GM23338 (cell line): ENCODE measurements around the gene C14orf132. TPM values are rescaled to one million over a fixed set of nuclear protein-coding genes. Genes with fewer than 3 reads are reported as not detected.

ENCODE experiments used
- ATAC-seq: fragments of 200-7000 bp; cut with Tn5 transposase; 3 replicates; pipeline ENCODE4 v1.9.1; 2020
- DNase-seq: peaks from one replicate; pipeline ENCODE4 v3.0.0-alpha.2; 2015; ENCODE audit warnings: low spot score
- H2AFZ ChIP-seq: fragments of 200-600 bp; sonication (generic); 2 replicates; pipeline ENCODE4 v1.8.0; 2016; ENCODE audit warnings: antibody characterized with exemption, mild to moderate bottlenecking, moderate library complexity
- H3F3A ChIP-seq: fragments of 200-600 bp; sonication (generic); replicated peaks from 2 replicates; pipeline ENCODE4 v1.8.0; 2017; ENCODE audit warnings: antibody characterized with exemption, mixed run types, low read depth
- H3K27ac ChIP-seq: fragments of 200-600 bp; sonication (generic); 2 replicates; pipeline ENCODE4 v1.6.1; 2016; ENCODE audit warnings: low read depth
- H3K27me3 ChIP-seq: fragments of 200-600 bp; sonication (generic); 2 replicates; pipeline ENCODE4 v1.8.0; 2016; ENCODE audit warnings: mild to moderate bottlenecking, mixed run types, moderate library complexity; ENCODE audit not compliant: insufficient read depth
- H3K36me3 ChIP-seq: fragments of 200-600 bp; sonication (generic); 2 replicates; pipeline ENCODE4 v1.8.0; 2016; ENCODE audit warnings: mild to moderate bottlenecking; ENCODE audit not compliant: insufficient read depth
- H3K4me1 ChIP-seq: fragments of 200-600 bp; sonication (generic); 2 replicates; pipeline ENCODE4 v1.8.0; 2016; ENCODE audit warnings: mild to moderate bottlenecking, moderate library complexity; ENCODE audit not compliant: insufficient read depth
- H3K4me2 ChIP-seq: fragments of 200-600 bp; sonication (generic); 2 replicates; pipeline ENCODE4 v1.7.1; 2017; ENCODE audit warnings: mixed run types
- H3K4me3 ChIP-seq: fragments of 200-600 bp; sonication (generic); 2 replicates; pipeline ENCODE4 v1.6.1; 2016; ENCODE audit warnings: mixed run types
- H3K79me2 ChIP-seq: fragments of 200-600 bp; sonication (generic); replicated peaks from 2 replicates; pipeline ENCODE4 v1.8.0; 2017; ENCODE audit warnings: mild to moderate bottlenecking; ENCODE audit not compliant: insufficient read depth
- H3K9me2 ChIP-seq: fragments of 200-600 bp; sonication (generic); 2 replicates; pipeline ENCODE4 v1.8.0; 2017; ENCODE audit not compliant: insufficient read depth
- H4K20me1 ChIP-seq: fragments of 200-600 bp; sonication (generic); replicated peaks from 2 replicates; pipeline ENCODE4 v1.8.0; 2017; ENCODE audit warnings: mild to moderate bottlenecking; ENCODE audit not compliant: insufficient read depth
- H3K27ac Mint-ChIP-seq: 2 replicates; pipeline ENCODE4 v1.8.0; 2020; ENCODE audit warnings: inconsistent platforms, mild to moderate bottlenecking, moderate library complexity, mixed read lengths
- H3K27me3 Mint-ChIP-seq: 3 replicates; pipeline ENCODE4 v1.8.0; 2022; ENCODE audit warnings: low read depth, mild to moderate bottlenecking, moderate library complexity, mixed read lengths, inconsistent platforms; ENCODE audit not compliant: insufficient read depth, poor library complexity
- H3K36me3 Mint-ChIP-seq: 3 replicates; pipeline ENCODE4 v1.8.0; 2021; ENCODE audit warnings: low read depth, mild to moderate bottlenecking, inconsistent platforms, moderate library complexity, mixed read lengths
- H3K4me1 Mint-ChIP-seq: 3 replicates; pipeline ENCODE4 v1.8.0; 2020; ENCODE audit warnings: mild to moderate bottlenecking, inconsistent platforms, mixed read lengths
- H3K4me3 Mint-ChIP-seq: 3 replicates; pipeline ENCODE4 v1.8.0; 2021; ENCODE audit warnings: moderate library complexity, mild to moderate bottlenecking, inconsistent platforms, mixed read lengths
- H3K9me3 Mint-ChIP-seq: 3 replicates; pipeline ENCODE4 v1.8.0; 2020; ENCODE audit warnings: moderate library complexity, mild to moderate bottlenecking, inconsistent platforms, mixed read lengths
- CREB1 ChIP-seq: fragments of 250-450 bp; sonication (Bioruptor Pico); IDR thresholded peaks from 2 replicates; pipeline ENCODE4 v1.5.0; 2020; ENCODE audit warnings: low read depth, mild to moderate bottlenecking, moderate library complexity
- CTCF ChIP-seq, 2 experiments: fragments of 200-600 bp in 1 of 2; sonication (generic) in 1 of 2; conservative IDR thresholded peaks; 2 replicates each; pipeline versions ENCODE4 v1.5.1 to v1.6.1; 2016 to 2017; ENCODE audit warnings: antibody characterized with exemption in 2 of 2, low read depth in 2 of 2, mild to moderate bottlenecking in 2 of 2, moderate library complexity in 1 of 2
- ETS1 ChIP-seq: IDR thresholded peaks from 2 replicates; pipeline ENCODE4 v1.6.1; 2016; ENCODE audit warnings: antibody characterized with exemption
- EZH2 ChIP-seq: fragments of 200-600 bp; sonication (generic); IDR thresholded peaks from one replicate; pipeline ENCODE4 v1.8.0; 2017; ENCODE audit warnings: antibody characterized with exemption, mild to moderate bottlenecking, low read depth; ENCODE audit not compliant: unreplicated experiment
- EZH2phosphoT487 ChIP-seq: fragments of 200-600 bp; sonication (generic); IDR thresholded peaks from one replicate; pipeline ENCODE4 v1.8.1; 2018; ENCODE audit warnings: antibody characterized with exemption; ENCODE audit not compliant: unreplicated experiment
- JUNB ChIP-seq: IDR thresholded peaks from one replicate; pipeline ENCODE4 v1.6.1; 2016; ENCODE audit warnings: antibody characterized with exemption; ENCODE audit not compliant: unreplicated experiment
- NANOG ChIP-seq: IDR thresholded peaks from 2 replicates; pipeline ENCODE4 v1.6.1; 2016; ENCODE audit warnings: antibody characterized with exemption, borderline replicate concordance
- POLR2AphosphoS5 ChIP-seq: IDR thresholded peaks from 2 replicates; pipeline ENCODE4 v1.6.1; 2016; ENCODE audit warnings: antibody characterized with exemption, low read depth
- REST ChIP-seq: IDR thresholded peaks from one replicate; pipeline ENCODE4 v1.6.1; 2018; ENCODE audit warnings: antibody characterized with exemption; ENCODE audit not compliant: unreplicated experiment
- STAT1 ChIP-seq: IDR thresholded peaks from one replicate; pipeline ENCODE4 v1.6.1; 2016; ENCODE audit warnings: antibody characterized with exemption; ENCODE audit not compliant: unreplicated experiment
- ZNF114 ChIP-seq: fragments of 250-450 bp; sonication (Bioruptor Pico); IDR thresholded peaks from 2 replicates; pipeline ENCODE4 v1.5.0; 2020; ENCODE audit warnings: mild to moderate bottlenecking, moderate library complexity
- ZNF331 ChIP-seq: fragments of 250-450 bp; sonication (Bioruptor Pico); IDR thresholded peaks from 2 replicates; pipeline ENCODE4 v1.5.0; 2020; ENCODE audit warnings: low read depth, mild to moderate bottlenecking, moderate library complexity
- ZNF462 ChIP-seq: fragments of 250-450 bp; sonication (Bioruptor Pico); IDR thresholded peaks from 2 replicates; pipeline ENCODE4 v1.5.0; 2020; ENCODE audit warnings: mild to moderate bottlenecking, moderate library complexity
- polyA plus RNA-seq: library from polyadenylated mRNA; unstranded; fragments of >200 nt; fragmentation: Nextera tagmentation; extraction: Ambion mirVana; gene quantifications from 2 replicates; pipeline ENCODE4 v1.2.1, GENCODE V29; 2016
- total RNA-seq: library from RNA; depleted of rRNA; stranded (reverse); fragments of >200 nt; shearing (Covaris generic); gene quantifications from 2 replicates; pipeline ENCODE4 v1.2.3, GENCODE V29; 2014

C14orf132 gene
- total and polyA plus RNA-seq, 2 experiments from 2014 or later, result 13.8 to 16.2 TPM

GRCh38 chr14:96030108-96030760, 8.9 kb upstream of the C14orf132 start:
- Histone ChIP-seq H4K20me1 (no peaks in the 10 kb centered on the region), H3K27me3 (no peaks in the 10 kb centered on the region), H3K36me3 (no peaks in the 10 kb centered on the region), H3K4me3 (no peak overlapping the region), H2AFZ (no peak overlapping the region), H3K4me2 (no peak overlapping the region), H3K79me2 (no peaks in the 10 kb centered on the region), H3F3A (no peaks in the 10 kb centered on the region), H3K4me1 (no peaks in the 10 kb centered on the region), H3K27ac (no peak overlapping the region), H3K9me2 (no peaks in the 10 kb centered on the region)
- Mint-ChIP-seq H3K9me3 (no peaks in the 10 kb centered on the region; the same call in 2 of the 3 replicates), H3K4me1 (peaks cover 4% of the 10 kb centered on the region), H3K4me3 (no peak overlapping the region), H3K27me3 (peaks cover 1% of the 10 kb centered on the region), H3K36me3 (no peaks in the 10 kb centered on the region), H3K27ac (no peak overlapping the region)
- ATAC-seq (no peak), DNase-seq (no peak)
- TF ChIP-seq JUNB, result no peak
- no peak for TF ChIP-seq POLR2AphosphoS5
- no peak for TF ChIP-seq CREB1 (CRISPR knock-in tag)
- no peak for TF ChIP-seq NANOG
- no peak for TF ChIP-seq EZH2
- TF ChIP-seq CTCF (conservative IDR thresholded peaks at IDR 0.05; ENCODE audit: low read depth in 2 of 2), result no peak
- TF ChIP-seq ZNF331 (CRISPR knock-in tag), result no peak
- no peak for TF ChIP-seq EZH2phosphoT487
- TF ChIP-seq ZNF462 (CRISPR knock-in tag), result no peak
- no peak for TF ChIP-seq ZNF114 (CRISPR knock-in tag)
- TF ChIP-seq ETS1, result no peak
- no peak for TF ChIP-seq REST
- no peak for TF ChIP-seq STAT1
